Measurements from ENCODE around the gene PACS1.

GRCh38 chr11:66126064-66126463, 56.0 kb downstream of the PACS1 start:
- TF ChIP-seq CTCF (IDR thresholded peaks at IDR 0.05) (no peak), POLR2AphosphoS5 (IDR thresholded peaks at IDR 0.05; ENCODE audit: low read depth, low read length) (no peak), TCF7L2 (IDR thresholded peaks at IDR 0.05; ENCODE audit: low read depth, low read length) (no peak), REST (IDR thresholded peaks at IDR 0.05; ENCODE audit: insufficient read depth in 1 of 2, low read depth in 2 of 2, low read length in 1 of 2) (no peak)

Data from Panc1 (cell line).